Measurements from ENCODE around the gene RFLNA.

The RFLNA gene

DNA sequence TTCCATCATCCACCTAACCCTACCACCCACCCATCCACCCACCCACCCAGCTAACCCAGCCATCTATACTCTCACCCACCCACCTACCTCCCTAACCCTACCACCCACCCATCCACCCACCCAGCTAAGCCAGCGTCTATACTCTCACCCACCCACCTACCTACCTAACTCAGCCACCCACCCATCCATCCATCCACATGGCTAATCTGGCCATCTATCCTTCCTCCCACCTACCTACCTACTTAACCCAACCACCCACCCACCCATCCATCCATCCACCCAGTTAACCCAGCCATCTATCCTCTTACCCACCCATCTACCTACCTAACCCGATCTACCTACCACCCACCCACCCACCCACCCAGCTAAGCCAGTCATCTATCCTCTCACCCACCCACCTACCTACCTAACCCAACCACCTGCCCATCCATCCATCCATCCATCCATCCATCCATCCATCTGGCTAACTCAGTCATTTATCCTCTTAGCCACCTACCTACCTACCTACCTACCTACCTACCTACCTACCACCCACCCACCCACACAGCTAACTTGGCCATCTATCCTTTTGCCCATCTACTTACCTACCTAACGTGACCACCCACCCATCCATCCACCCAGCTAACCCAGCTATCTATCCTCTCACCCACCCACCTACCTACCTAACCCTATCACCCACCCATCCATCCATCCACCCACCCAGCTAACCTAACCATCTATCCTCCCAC, 44.1 kb downstream of the RFLNA start:
- no peak for DNase-seq

DNA sequence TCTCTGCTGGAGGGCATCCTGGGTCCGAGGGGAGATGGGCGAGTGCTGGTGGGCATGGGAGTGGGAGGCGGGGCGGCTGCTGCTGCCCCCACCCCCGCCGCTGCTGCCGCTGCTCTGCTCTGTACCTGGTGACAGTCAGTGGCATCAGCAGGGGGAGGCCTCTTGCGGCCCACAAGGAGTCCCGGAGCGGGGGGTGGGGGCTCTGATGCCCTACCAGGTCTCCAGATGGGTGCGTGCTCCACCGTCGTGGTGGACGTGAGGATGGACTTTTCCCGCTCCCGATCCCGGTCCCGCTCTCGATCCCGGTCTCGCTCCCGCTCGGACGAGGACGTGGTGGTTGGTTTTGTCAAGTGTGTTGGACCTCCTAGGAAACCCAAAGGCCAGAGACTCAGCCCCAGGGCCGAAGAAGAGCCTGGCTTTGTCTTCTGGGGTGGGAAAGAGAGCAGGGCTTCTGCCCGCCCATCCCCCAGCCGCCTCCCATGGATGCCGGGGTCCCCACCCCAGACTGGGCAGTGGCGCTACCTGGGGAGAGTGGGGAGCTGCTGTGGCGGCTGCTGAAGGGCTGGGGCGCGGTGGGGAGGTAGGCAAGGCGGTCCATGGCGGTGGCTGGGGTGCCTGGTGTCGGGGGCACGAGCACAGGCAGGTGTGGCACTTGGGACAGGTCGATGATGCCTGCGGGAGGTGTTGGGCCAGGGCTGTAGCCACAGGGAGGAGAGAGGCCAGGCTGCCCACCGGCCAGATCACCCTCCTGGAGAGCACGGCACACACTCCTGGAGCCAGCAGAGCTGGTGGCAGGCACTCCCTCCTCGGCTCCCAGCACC, 45.4 kb downstream of the RFLNA start:
- DNase-seq = no peak

GRCh38 chr12:124341645-124342069, 46.8 kb downstream of the RFLNA start:
- DNase-seq = no peak

DNA sequence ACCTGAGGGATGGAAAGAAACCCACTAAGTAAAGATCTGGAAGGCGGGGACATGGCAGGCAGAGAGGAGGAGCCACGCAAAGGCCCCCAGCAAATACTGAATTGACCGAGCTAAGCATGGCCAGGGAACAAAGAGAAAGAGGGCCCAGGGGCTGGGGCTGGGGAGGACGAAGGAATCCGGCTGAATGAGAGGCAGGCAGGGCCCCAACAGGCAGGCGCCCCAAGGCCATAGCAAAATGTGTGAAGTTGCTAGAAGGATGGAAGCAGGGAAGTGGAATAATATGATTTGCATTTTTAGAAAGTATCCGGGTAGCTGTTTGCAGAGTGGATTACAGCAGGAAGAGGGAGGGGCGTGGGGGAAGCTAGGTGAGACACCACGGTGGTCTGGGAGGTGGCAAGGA, 49.1 kb downstream of the RFLNA start:
- no peak for DNase-seq

DNA sequence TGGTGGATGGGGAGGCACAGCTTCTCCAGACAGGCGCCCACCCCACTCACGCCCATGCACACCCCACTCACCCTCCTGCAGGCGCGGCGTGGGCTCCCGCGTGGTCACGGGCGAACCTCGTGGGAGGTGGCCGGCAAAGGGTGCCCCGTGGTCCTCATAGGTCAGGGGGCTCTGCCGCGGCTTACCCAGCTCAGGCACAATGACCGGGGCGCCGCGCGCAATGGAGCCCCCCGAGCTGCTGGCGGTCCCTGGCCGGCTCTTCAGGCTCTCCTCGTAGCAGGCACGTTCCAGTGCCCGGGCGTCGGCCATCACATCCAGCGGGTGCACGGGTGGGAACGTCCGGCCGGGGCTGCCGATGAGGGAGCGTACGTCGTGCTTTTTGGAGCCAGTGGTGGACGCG, 49.6 kb downstream of the RFLNA start:
- no peak for DNase-seq

DNA sequence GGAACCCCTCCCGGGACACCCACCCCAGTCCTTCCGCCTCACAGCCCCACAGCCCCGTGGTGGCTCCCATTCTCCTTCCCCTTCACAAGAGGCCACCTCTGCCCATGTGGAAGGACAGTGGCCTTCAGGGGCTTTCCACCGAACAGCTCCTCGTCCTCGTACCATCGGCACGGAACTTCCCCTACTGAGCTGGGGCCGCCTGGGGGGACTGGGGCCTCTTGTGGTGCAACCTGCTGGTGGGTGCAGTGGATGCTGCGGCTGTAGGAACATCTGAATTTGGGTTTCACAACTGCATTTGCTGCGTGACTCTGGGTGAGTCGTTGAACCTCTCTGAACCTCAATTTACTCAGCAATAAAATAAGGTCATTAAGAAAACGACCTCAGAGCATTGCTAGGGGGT, 50.9 kb downstream of the RFLNA start:
- no peak for DNase-seq

DNA sequence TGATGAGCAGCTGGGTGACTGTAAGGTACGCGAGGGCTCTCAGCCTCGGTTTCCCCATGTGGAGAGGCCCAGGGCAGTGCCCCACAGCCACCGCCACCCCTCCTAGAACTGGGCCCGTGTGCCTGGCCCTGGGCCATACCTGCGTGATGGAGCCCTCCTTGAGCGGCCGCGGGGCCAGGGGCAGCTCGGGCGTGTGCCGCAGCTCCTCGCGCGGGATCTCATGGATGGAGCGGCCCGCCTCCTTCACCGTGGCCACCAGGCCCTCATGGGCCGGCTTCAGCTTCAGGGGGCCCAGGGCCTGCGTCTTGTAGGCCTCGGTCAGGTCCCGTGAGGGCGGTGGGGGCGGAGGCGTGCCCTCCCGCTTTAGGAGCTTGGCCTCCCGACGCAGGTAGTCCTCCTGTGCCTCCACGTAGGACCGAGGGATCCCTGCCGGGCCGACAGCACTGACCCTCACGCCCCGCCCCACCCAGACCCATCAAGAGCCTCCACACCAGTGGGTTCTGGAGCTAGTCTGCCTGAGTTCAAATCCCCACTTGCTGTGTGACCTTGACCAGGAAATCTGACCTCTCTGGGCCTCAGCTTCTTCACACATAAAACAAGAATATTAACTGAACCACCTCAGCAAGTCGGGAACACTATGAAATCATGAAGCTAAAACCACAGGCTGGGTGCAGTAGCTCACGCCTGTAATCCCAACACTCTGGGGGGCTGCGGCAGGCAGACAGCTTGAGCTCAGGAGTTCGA, 51.7 kb downstream of the RFLNA start:
- no peak for DNase-seq

DNA sequence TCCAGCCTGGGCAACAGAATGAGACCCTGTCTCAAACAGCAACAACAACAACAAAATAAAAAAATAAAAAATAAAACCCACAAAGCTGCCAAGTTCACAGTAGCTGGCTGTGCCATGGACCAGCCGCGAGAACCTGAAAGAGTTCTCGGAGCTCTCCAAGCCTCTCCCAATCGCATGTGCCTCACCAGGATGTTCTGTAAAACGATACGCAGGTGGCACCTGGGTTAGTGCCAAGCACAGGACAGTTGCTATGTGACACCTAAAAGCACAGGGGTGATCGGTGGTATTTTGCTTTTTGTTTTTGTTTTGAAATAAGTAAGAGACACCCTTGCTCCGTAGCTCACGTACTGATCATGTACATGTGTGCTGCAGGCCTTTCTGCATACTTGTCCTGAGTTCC, 52.4 kb downstream of the RFLNA start:
- DNase-seq = no peak

GRCh38 chr12:124347805-124348658, 53.1 kb downstream of the RFLNA start:
- DNase-seq = peak; percentile 45

GRCh38 chr12:124348659-124349380, 53.9 kb downstream of the RFLNA start:
- DNase-seq = no peak

DNA sequence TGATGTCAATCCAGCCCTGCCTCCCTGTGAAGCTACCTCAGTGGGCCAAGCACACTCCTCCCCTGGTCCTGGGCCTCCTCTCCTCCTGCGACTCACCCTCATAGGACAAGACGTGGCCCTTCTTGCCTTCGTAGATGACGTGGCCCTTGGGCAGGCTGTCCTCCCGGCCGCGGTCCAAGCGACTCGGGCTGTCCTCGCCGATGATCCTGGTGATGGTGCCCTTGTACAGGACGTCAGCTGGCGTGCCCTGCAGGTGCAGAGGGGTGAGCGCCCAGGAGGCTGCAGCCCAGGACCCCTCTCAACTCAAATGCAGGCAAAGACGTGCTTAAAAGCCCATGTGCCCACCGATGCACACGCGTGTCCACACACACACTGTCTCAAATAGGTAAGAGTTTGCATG, 55.6 kb downstream of the RFLNA start:
- no peak for DNase-seq

DNA sequence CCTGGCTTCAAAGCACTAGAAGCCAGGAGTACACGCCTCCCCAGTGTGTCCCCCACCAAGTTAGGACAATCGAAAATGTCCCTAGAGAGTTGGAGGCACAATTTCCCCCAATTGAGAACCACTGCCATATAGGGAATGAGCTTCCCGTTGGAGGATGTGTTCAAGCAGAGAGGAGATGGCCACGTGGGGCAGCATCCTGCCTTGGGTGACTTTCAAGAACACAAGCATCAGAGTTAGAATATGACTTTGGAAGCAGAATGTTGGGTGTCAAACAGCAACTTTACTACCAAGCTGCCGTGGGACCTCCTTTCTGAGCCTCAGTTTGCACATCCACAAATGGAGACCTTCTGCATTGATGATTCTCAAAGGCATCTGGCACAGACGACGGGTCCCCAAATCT, 56.5 kb downstream of the RFLNA start:
- DNase-seq = no peak

DNA sequence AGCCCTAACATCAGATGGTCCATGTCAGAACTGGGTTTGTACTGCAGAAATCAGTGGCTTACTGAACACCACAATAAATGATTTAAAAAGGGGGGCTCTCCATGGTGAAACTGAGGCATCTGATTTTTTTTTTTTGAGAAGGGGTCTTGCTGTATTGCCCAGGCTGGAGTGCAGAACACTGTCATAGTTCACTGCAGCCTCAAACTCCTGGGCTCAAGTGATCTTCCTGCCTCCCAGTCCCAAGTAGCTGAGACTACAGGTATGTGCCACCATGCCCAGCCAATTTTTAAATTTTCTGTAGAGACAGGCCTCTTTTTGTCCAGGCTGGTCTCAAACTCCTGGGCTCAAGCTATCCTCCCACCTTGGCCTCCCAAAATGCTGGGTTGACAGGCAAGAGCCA, 57.4 kb downstream of the RFLNA start:
- no peak for DNase-seq

DNA sequence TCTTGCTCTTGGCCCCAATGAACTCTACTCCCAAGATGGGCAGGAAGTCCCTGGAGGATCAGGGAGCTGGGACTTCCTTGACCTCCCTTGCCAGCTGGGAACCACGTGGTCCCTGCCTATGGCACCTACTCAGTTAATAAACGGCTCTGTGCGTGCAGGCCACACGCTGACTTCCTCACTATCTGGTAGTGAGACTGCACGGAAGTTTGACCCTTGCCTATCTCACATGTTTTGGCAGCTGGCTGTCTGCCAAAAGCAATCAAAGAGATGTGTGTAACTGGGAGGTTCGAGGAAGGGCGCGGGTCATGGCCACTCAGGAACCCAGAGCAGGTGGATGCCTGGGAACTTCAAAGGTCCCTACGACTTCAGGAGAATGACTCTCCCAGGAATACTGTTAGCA, 57.9 kb downstream of the RFLNA start:
- DNase-seq = no peak

GRCh38 chr12:124354400-124354799, 59.5 kb downstream of the RFLNA start:
- DNase-seq = no peak

GRCh38 chr12:124356221-124356620, 61.3 kb downstream of the RFLNA start:
- no peak for DNase-seq

DNA sequence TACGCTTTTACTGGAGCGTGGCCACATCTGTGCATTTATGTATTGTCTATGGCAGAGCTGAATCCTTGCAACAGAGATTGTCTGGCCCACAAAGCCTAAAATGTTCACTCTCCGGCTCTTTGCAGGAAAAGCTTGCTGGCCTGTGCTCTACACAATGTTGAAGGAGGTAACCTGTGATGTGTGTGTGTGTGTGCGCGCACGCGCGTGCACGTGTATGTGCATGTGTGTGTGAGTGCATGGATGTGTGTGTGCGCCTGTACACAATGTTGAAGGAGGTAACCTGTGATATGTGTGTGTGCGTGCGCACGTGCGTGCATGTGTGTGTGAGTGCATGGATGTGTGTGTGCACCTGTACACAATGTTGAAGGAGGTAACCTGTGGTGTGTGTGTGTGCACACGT, 62.7 kb downstream of the RFLNA start:
- no peak for DNase-seq

DNA sequence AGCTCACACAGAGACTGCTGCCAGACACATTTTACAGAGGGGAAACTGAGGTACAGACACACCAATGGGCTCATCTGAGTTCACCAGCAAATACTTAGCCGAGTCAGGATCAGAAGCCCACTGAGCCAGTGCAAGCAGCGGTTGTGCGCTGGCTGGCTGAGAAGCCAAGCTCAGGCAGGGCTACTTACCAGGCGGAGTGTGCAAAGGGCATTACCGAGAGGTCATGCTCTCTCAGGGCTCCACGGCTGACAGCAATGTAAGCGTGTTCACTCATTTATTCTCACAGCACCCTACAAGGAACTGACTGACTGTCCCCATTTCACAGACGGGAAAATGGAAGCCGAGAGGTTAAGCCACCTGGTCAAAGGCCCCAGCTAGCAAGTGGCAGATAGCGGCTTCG, 63.7 kb downstream of the RFLNA start:
- no peak for DNase-seq

DNA sequence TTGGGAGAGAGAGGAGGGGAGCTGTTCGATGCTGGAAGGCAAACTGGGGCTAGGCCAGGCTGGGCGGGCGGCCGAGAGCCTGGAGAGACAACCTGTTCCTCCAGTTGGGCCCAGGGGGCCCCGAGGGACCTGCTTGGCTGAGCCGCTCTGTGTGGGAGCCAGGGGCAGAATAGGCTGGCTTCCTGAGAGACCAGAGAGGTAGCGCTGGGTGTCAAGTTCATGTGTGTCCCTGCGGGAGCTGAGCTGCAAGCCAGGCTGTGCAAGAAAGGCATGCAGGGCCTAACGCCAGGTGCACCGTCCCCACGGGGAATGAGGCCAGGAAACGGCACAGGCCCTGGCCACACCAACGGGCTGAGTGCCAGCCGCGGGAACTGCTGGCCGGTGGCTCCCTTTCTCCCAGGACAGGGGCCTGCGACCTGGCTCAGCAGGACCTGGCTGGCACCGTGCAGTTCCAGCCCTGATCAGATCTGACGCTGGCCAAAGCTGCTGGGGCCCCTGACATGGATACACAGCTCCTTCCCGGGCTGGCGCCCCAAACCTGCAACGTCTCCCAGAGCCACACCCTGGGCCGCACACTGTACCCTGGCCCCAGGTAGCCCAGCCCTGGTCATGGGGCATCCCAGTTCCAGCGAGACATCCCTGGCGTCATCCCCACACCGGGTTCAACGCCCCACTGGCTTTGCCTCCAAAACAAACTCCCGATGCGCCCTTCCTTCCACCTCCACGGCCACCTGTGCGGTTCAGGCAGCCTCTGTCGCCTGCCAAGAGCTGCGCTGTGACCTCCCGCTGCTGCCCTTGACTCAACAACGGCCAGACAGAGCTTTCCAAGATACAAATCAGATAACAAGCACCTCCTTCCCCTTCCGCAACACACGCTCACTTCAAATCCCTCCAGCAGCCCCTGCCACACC, 65.0 kb downstream of the RFLNA start:
- no peak for DNase-seq

- DNase-seq = no peak
Observed at GRCh38 chr12:124361074-124361970, 66.4 kb downstream of the RFLNA start.

Measured in stimulated activated CD8-positive, alpha-beta memory T cell treated with anti-CD3 and anti-CD28 coated beads, Interleukin-4, amount 100 ng/mL, for 48 hours (primary cell).